Measurements from ENCODE around the gene ROBO1.
"Not testable (repeated sequence)": the region's sequence is repeated elsewhere in the genome, so short reads cannot be mapped to it uniquely, and the experiment has no call there.

Gene ROBO1

GRCh38 chr3:78724859-78725258 is 1042.9 kb downstream of the ROBO1 start:
- DNase-seq: no peak

GRCh38 chr3:78724364-78724763 is 1043.4 kb downstream of the ROBO1 start:
- not testable (repeated sequence) for DNase-seq

GRCh38 chr3:78721771-78722543 is 1045.8 kb downstream of the ROBO1 start:
- DNase-seq: no peak

GRCh38 chr3:78718707-78719106 is 1049.1 kb downstream of the ROBO1 start:
- DNase-seq: no peak

GRCh38 chr3:78717041-78717440 is 1050.8 kb downstream of the ROBO1 start:
- DNase-seq: no peak

GRCh38 chr3:78712941-78713340 is 1054.9 kb downstream of the ROBO1 start:
- DNase-seq: no peak

GRCh38 chr3:78712270-78712669 is 1055.5 kb downstream of the ROBO1 start:
- no peak for DNase-seq

GRCh38 chr3:78708565-78709073 is 1059.2 kb downstream of the ROBO1 start:
- no peak for DNase-seq

GRCh38 chr3:78707609-78708008 is 1060.2 kb downstream of the ROBO1 start:
- no peak for DNase-seq

GRCh38 chr3:78706906-78707523 is 1060.8 kb downstream of the ROBO1 start:
- DNase-seq: no peak

GRCh38 chr3:78703944-78704343 is 1063.9 kb downstream of the ROBO1 start:
- DNase-seq: no peak

GRCh38 chr3:78701537-78701936 is 1066.3 kb downstream of the ROBO1 start:
- no peak for DNase-seq

- no peak for DNase-seq
Measured at GRCh38 chr3:78698431-78698830, 1069.4 kb downstream of the ROBO1 start.

GRCh38 chr3:78697426-78697825 is 1070.4 kb downstream of the ROBO1 start:
- no peak for DNase-seq

- DNase-seq: no peak
Measured at GRCh38 chr3:78690766-78691165, 1077.0 kb downstream of the ROBO1 start.

GRCh38 chr3:78689378-78689777 is 1078.4 kb downstream of the ROBO1 start:
- DNase-seq: no peak

- no peak for DNase-seq
Measured at GRCh38 chr3:78687520-78687919, 1080.3 kb downstream of the ROBO1 start.

GRCh38 chr3:78683284-78683683 is 1084.5 kb downstream of the ROBO1 start:
- no peak for DNase-seq

GRCh38 chr3:78675119-78675805 is 1092.5 kb downstream of the ROBO1 start:
- not testable (repeated sequence) for DNase-seq

GRCh38 chr3:78670746-78671145 is 1097.1 kb downstream of the ROBO1 start:
- DNase-seq: no peak

- no peak for DNase-seq
Measured at GRCh38 chr3:78670094-78670493, 1097.7 kb downstream of the ROBO1 start.

- no peak for DNase-seq
Measured at GRCh38 chr3:78668302-78668701, 1099.5 kb downstream of the ROBO1 start.

GRCh38 chr3:78666470-78666800 is 1101.4 kb downstream of the ROBO1 start:
- DNase-seq: no peak

All from activated T-cell treated with anti-CD3 and anti-CD28 coated beads for 4 hours (primary cell).